B cell (primary cell): ENCODE measurements around the gene ANKRD11. TPM values are rescaled to one million over a fixed set of nuclear protein-coding genes. Genes with fewer than 3 reads are reported as not detected.
A peak's percentile ranks its signal among the peaks of the same experiment; 100 is the strongest.

Experiments
- ATAC-seq: fragments of 200-7000 bp; cut with Tn5 transposase; one replicate; pipeline ENCODE4 v1.10.0; 2021; ENCODE audit warnings: low read depth, mild to moderate bottlenecking, moderate number of reproducible peaks, moderate library complexity
- CTCF ChIA-PET: fragments of 350-600 bp; sonication (Branson Sonifier 250); formaldehyde crosslinking; loops from one replicate; lab custom pipeline; 2021; ENCODE audit warnings: antibody characterized with exemption, inconsistent platforms; lab: Charles Lee
- POLR2A ChIA-PET: fragments of 350-600 bp; sonication (Branson Sonifier 250); formaldehyde crosslinking; loops from one replicate; lab custom pipeline; 2021; ENCODE audit warnings: antibody characterized with exemption; lab: Charles Lee
- DNase-seq: peaks from one replicate; pipeline ENCODE4 v3.0.0; 2013
- H2AFZ ChIP-seq: 2 replicates; pipeline ENCODE4 v1.6.1; 2012; ENCODE audit warnings: mild to moderate bottlenecking, low read depth, low read length; ENCODE audit not compliant: insufficient read depth, poor library complexity, severe bottlenecking
- H3K27ac ChIP-seq, 2 donors: 1 replicate in 1 of 2; 2 replicates in 1 of 2; pipeline ENCODE4 v1.5.1; 2012 to 2013; ENCODE audit warnings: low read length in 2 of 2, mild to moderate bottlenecking in 2 of 2, moderate library complexity in 1 of 2
- H3K27me3 ChIP-seq, 4 experiments: fragments of 200-600 bp in 1 of 4; sonication (generic) in 1 of 4; replicated peaks in 1 of 4; 1 replicate in 2 of 4; 2 replicates in 2 of 4; pipeline versions ENCODE4 v1.6.1 to v1.7.0; 2013 to 2016; ENCODE audit warnings: low read length in 3 of 4, mild to moderate bottlenecking in 2 of 4, mixed read lengths in 1 of 4, moderate library complexity in 1 of 4; ENCODE audit not compliant: insufficient read depth in 4 of 4, control insufficient read depth in 3 of 4; ENCODE audit errors: control extremely low read depth in 1 of 4
- H3K36me3 ChIP-seq, 2 experiments: replicated peaks in 1 of 2; 1 replicate in 1 of 2; 2 replicates in 1 of 2; pipeline versions ENCODE4 v1.6.1 to v1.7.1; 2013; ENCODE audit warnings: low read length in 1 of 2; ENCODE audit not compliant: insufficient read depth in 2 of 2, control insufficient read depth in 1 of 2; ENCODE audit errors: control extremely low read depth in 1 of 2, extremely low read depth in 1 of 2
- H3K4me1 ChIP-seq, 2 donors: fragments of 200-600 bp in 1 of 2; sonication (generic) in 1 of 2; 1 replicate in 1 of 2; 2 replicates in 1 of 2; pipeline versions ENCODE4 v1.5.1 to v1.6.1; 2013 to 2017; ENCODE audit warnings: low read length in 2 of 2; ENCODE audit not compliant: control insufficient read depth in 2 of 2, insufficient read depth in 2 of 2
- H3K4me2 ChIP-seq: replicated peaks from 2 replicates; pipeline ENCODE3; 2012; ENCODE audit warnings: mild to moderate bottlenecking, low read depth, low read length; ENCODE audit not compliant: poor library complexity, severe bottlenecking
- H3K4me3 ChIP-seq, 5 experiments: fragments of 200-600 bp in 1 of 5; sonication (generic) in 1 of 5; 1 replicate in 3 of 5; 2 replicates in 2 of 5; pipeline versions ENCODE4 v1.5.1 to v1.7.0; 2011 to 2016; ENCODE audit warnings: low read length in 4 of 5, mild to moderate bottlenecking in 4 of 5, low read depth in 2 of 5, control low read depth in 1 of 5, moderate library complexity in 1 of 5; ENCODE audit not compliant: insufficient read depth in 1 of 5; ENCODE audit errors: control extremely low read depth in 1 of 5, extremely low read depth in 1 of 5
- H3K79me2 ChIP-seq: fragments of 200-600 bp; sonication (generic); one replicate; pipeline ENCODE4 v1.6.0; 2016; ENCODE audit warnings: low read length; ENCODE audit not compliant: control insufficient read depth, insufficient read depth
- H3K9ac ChIP-seq: fragments of 200-600 bp; sonication (generic); 2 replicates; pipeline ENCODE4 v1.6.1; 2017; ENCODE audit warnings: mild to moderate bottlenecking, low read length, moderate library complexity
- H3K9me3 ChIP-seq, 3 donors: one replicate each; pipeline versions ENCODE4 v1.6.1 to v1.7.1; 2013; ENCODE audit warnings: low read length in 2 of 3; ENCODE audit not compliant: control insufficient read depth in 2 of 3, insufficient read depth in 1 of 3; ENCODE audit errors: control extremely low read depth in 1 of 3
- H4K20me1 ChIP-seq: 2 replicates; pipeline ENCODE4 v1.6.0; 2012; ENCODE audit warnings: mild to moderate bottlenecking, low read length; ENCODE audit not compliant: insufficient read depth, control insufficient read depth, poor library complexity, severe bottlenecking
- H3K27ac Mint-ChIP-seq: one replicate; pipeline ENCODE4 v1.8.0; 2021; ENCODE audit warnings: mixed read lengths
- H3K27me3 Mint-ChIP-seq: one replicate; pipeline ENCODE4 v1.8.0; 2021; ENCODE audit warnings: mixed read lengths
- H3K4me1 Mint-ChIP-seq: one replicate; pipeline ENCODE4 v1.8.0; 2021; ENCODE audit warnings: mixed read lengths
- H3K4me3 Mint-ChIP-seq: one replicate; pipeline ENCODE4 v1.8.0; 2021; ENCODE audit warnings: mixed read lengths
- H3K9me3 Mint-ChIP-seq: one replicate; pipeline ENCODE4 v1.8.0; 2022; ENCODE audit warnings: mixed read lengths; ENCODE audit not compliant: insufficient read depth
- CTCF ChIP-seq: fragments of 200-600 bp; IDR thresholded peaks from one replicate; pipeline ENCODE4 v1.8.0; 2022; ENCODE audit warnings: antibody characterized with exemption, mild to moderate bottlenecking
- EZH2 ChIP-seq: IDR thresholded peaks from 2 replicates; pipeline ENCODE4 v1.6.1; 2012; ENCODE audit warnings: borderline replicate concordance, low read depth, mild to moderate bottlenecking, moderate library complexity, low read length; ENCODE audit not compliant: insufficient read depth, poor library complexity, severe bottlenecking
- WGBS: methylation state at CpG from one replicate; pipeline ENCODE4 v1.1.5; 2013; ENCODE audit warnings: missing lambda C conversion rate; ENCODE audit not compliant: insufficient coverage; 5-methylcytosine and 5-hydroxymethylcytosine counted together
- intact Hi-C: fragments of 100-400 bp; cut with micrococcal nuclease; formaldehyde crosslinking; loops from one replicate; pipeline ENCODE4 v1.10.0; 2022
- polyA plus RNA-seq: library from polyadenylated mRNA; depleted of rRNA; stranded (reverse); fragments of >200 nt; gene quantifications from 2 replicates; pipeline ENCODE4 v1.2.3, GENCODE V29; 2012
- total RNA-seq, 2 donors: library from RNA; stranded (reverse); fragments of 120-200 nt in 1 of 2; gene quantifications; 1 replicate in 1 of 2; 2 replicates in 1 of 2; pipeline versions ENCODE4 v1.2.3 to v1.2.4, GENCODE V29; 2013 to 2022

The ANKRD11 gene
- total and polyA plus RNA-seq, 2 donors (not counting 1 experiment from before 2014, with no cell fraction given): 67.9 to 314 TPM

- 60% methylated on average over 23 of the region's 23 CpGs for WGBS
- ATAC-seq (no peak), DNase-seq (no peak)
- TF ChIP-seq CTCF (no peak), EZH2 (no peak)
- intact Hi-C loops: loop anchor here (5.0 kb wide), 1 partner anchor 189 kb away; the partner anchor contains the start of gene SPG7
- Histone ChIP-seq H2AFZ (no peak overlapping the region), H3K79me2 (peaks cover 100% of the 10 kb centered on the region), H4K20me1 (peaks cover 100% of the 10 kb centered on the region), H3K27ac (no peak overlapping the region), H3K4me2 (peak overlapping the region; percentile 30), H3K9me3 (no peaks in the 10 kb centered on the region), H3K36me3 (peaks cover 0 to 27% of the 10 kb centered on the region in 2 experiments), H3K9ac (no peak overlapping the region), H3K27me3 (no peaks in the 10 kb centered on the region), H3K4me1 (peaks cover 40 to 77% of the 10 kb centered on the region in 2 donors), H3K4me3 (no peak overlapping the region)
- ChIA-PET POLR2A (no interaction called here), CTCF (no interaction called here)
- Mint-ChIP-seq H3K4me3 (peak overlapping the region; percentile 13), H3K9me3 (no peaks in the 10 kb centered on the region), H3K4me1 (peaks cover 91% of the 10 kb centered on the region), H3K27me3 (no peaks in the 10 kb centered on the region), H3K27ac (no peak overlapping the region)
Measured at GRCh38 chr16:89317729-89318429, 172.5 kb downstream of the ANKRD11 start.

DNA sequence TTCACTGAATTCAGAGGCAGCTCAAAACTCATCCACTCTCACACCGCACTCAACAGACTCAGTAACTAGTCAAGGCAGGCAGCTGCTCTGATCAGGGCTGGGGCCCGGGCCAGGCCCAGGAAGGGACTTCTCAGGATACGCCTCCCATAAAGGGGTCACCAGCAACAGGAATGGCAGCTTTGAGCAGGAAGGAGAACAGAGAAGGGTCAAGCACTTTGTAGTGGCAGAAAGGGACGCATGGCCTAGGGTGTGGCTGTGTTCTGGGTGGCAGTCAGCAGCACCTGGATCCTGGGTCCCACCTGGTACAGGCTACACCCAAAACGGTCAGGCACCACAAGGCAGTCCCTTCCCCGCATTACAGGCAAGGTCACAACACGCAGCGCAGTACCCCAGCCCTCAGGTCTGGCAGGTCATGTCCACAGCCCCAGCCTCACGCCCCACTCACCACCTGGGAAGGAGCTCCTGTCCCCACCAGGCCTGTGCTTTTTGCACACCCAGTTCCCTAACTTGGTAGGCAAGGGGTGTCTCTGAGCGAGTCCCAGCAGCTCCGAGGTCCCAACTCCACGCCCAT is 173.2 kb downstream of the ANKRD11 start:
- Histone ChIP-seq H3K9me3 (no peaks in the 10 kb centered on the region), H2AFZ (no peak overlapping the region), H3K27ac (peak overlapping the region in 1 of 2 donors; percentile 75), H3K36me3 (peaks cover 0 to 34% of the 10 kb centered on the region in 2 experiments), H4K20me1 (peaks cover 100% of the 10 kb centered on the region), H3K9ac (no peak overlapping the region), H3K27me3 (no peaks in the 10 kb centered on the region), H3K4me3 (no peak overlapping the region), H3K79me2 (peaks cover 100% of the 10 kb centered on the region), H3K4me1 (peaks cover 40 to 72% of the 10 kb centered on the region in 2 donors), H3K4me2 (peak overlapping the region; percentile 67)
- Mint-ChIP-seq H3K27me3 (no peaks in the 10 kb centered on the region), H3K27ac (peak overlapping the region; percentile 47), H3K4me1 (peaks cover 87% of the 10 kb centered on the region), H3K9me3 (no peaks in the 10 kb centered on the region), H3K4me3 (peak overlapping the region; percentile 58)
- ATAC-seq (no peak), DNase-seq (no peak)
- POLR2A ChIA-PET: no interaction called here
- intact Hi-C loops: loop anchor here (5.0 kb wide), 1 partner anchor 190 kb away; the partner anchor contains the start of gene SPG7
- 94% methylated on average over 11 of the region's 12 CpGs for WGBS
- TF ChIP-seq CTCF (no peak), EZH2 (no peak)
- CTCF ChIA-PET: no interaction called here
